Esophagus muscularis mucosa (tissue), 4 donors: ENCODE measurements around the gene STPG2. TPM values are rescaled to one million over a fixed set of nuclear protein-coding genes. Genes with fewer than 3 reads are reported as not detected.

ENCODE experiments used
- DNase-seq: peaks from one replicate; pipeline ENCODE4 v3.0.0-alpha.2; 2017; ENCODE audit errors: extremely low spot score
- H3K27ac ChIP-seq, 4 donors: fragments of 200-600 bp; sonication (generic); replicated peaks in 1 of 4; 1 replicate in 3 of 4; 2 replicates in 1 of 4; pipeline ENCODE4 v1.5.1; 2016 to 2019; ENCODE audit warnings: mild to moderate bottlenecking in 1 of 4
- H3K27me3 ChIP-seq, 4 donors: fragments of 200-600 bp; sonication (generic); one replicate each; pipeline versions ENCODE4 v1.5.1 to v1.6.0; 2016 to 2019
- H3K36me3 ChIP-seq, 4 donors: fragments of 200-600 bp; sonication (generic); one replicate each; pipeline ENCODE4 v1.5.1; 2016 to 2019
- H3K4me1 ChIP-seq, 4 donors: fragments of 200-600 bp; sonication (generic); one replicate each; pipeline ENCODE4 v1.5.1; 2016 to 2019
- H3K4me3 ChIP-seq, 4 donors: fragments of 200-600 bp; sonication (generic); 1 replicate in 2 of 4; 2 replicates in 2 of 4; pipeline ENCODE4 v1.5.1; 2016 to 2019; ENCODE audit warnings: mild to moderate bottlenecking in 4 of 4, moderate library complexity in 1 of 4
- H3K9me3 ChIP-seq, 4 donors: fragments of 200-600 bp; sonication (generic); 1 replicate in 3 of 4; 2 replicates in 1 of 4; pipeline ENCODE4 v1.5.1; 2016 to 2019
- CTCF ChIP-seq, 3 experiments: fragments of 200-600 bp in 2 of 3; fragments of 450-650 bp in 1 of 3; sonication (generic) in 2 of 3; IDR thresholded peaks; one replicate each; pipeline ENCODE4 v1.5.1; 2017 to 2019; ENCODE audit warnings: antibody characterized with exemption in 3 of 3, mild to moderate bottlenecking in 2 of 3, moderate library complexity in 1 of 3
- EP300 ChIP-seq: sonication (generic); formaldehyde crosslinking; IDR thresholded peaks from one replicate; pipeline ENCODE4 v1.6.1; 2017; ENCODE audit warnings: antibody characterized with exemption
- POLR2A ChIP-seq: fragments of 450-650 bp; IDR thresholded peaks from one replicate; pipeline ENCODE4 v1.6.1; 2017; ENCODE audit warnings: antibody characterized with exemption, moderate library complexity, mild to moderate bottlenecking, low read depth
- POLR2AphosphoS5 ChIP-seq, 2 donors: sonication (generic); formaldehyde crosslinking; IDR thresholded peaks; one replicate each; pipeline ENCODE4 v1.6.1; 2017; ENCODE audit warnings: antibody characterized with exemption in 2 of 2
- WGBS: methylation state at CpG from one replicate; pipeline ENCODE4 v1.1.5; 2018; 5-methylcytosine and 5-hydroxymethylcytosine counted together
- intact Hi-C: fragments of 100-400 bp; cut with DNase I; formaldehyde crosslinking; loops from one replicate; pipeline ENCODE4 v1.15.1; 2023
- total RNA-seq, 4 donors: library from RNA; depleted of rRNA; stranded (reverse); fragments of >200 nt; gene quantifications; one replicate each; pipeline versions ENCODE4 v1.1.0 to v1.2.1, GENCODE V29; 2016

Gene STPG2
- total RNA-seq, 4 donors from 2014 or later: 0.17 to 0.26 TPM; not detected in 2

- TF ChIP-seq POLR2A (no peak), EP300 (no peak), CTCF (IDR thresholded peaks at IDR 0.05) (no peak), POLR2AphosphoS5 (IDR thresholded peaks at IDR 0.05) (no peak)
- Histone ChIP-seq H3K4me1 (no peaks in the 10 kb centered on the region), H3K27ac (no peak overlapping the region), H3K27me3 (no peaks in the 10 kb centered on the region), H3K4me3 (no peak overlapping the region), H3K36me3 (no peaks in the 10 kb centered on the region), H3K9me3 (peaks cover 0 to 5% (median 0%) of the 10 kb centered on the region in 4 donors)
- DNase-seq: no peak
- 86% methylated on average over 3 of the region's 3 CpGs for WGBS
- intact Hi-C loops: no loop called here
Observed at GRCh38 chr4:97786306-97786920, 356.9 kb downstream of the STPG2 start.

GRCh38 chr4:97778174-97778573, 365.1 kb downstream of the STPG2 start:
- TF ChIP-seq POLR2A (no peak), CTCF (IDR thresholded peaks at IDR 0.05) (no peak), POLR2AphosphoS5 (IDR thresholded peaks at IDR 0.05) (no peak), EP300 (no peak)
- 94% methylated on average over 9 of the region's 10 CpGs for WGBS
- Histone ChIP-seq H3K4me1 (no peaks in the 10 kb centered on the region), H3K27ac (no peak overlapping the region), H3K9me3 (no peaks in the 10 kb centered on the region), H3K36me3 (no peaks in the 10 kb centered on the region), H3K4me3 (no peak overlapping the region), H3K27me3 (no peaks in the 10 kb centered on the region)
- intact Hi-C loops: no loop called here
- no peak for DNase-seq

GRCh38 chr4:97774347-97774989, 368.8 kb downstream of the STPG2 start:
- no peak for DNase-seq
- no peak overlapping the region for H3K27ac ChIP-seq
- TF ChIP-seq POLR2A (no peak), EP300 (no peak)
- H3K4me3 ChIP-seq: no peak overlapping the region
- intact Hi-C loops: no loop called here
- H3K27me3 ChIP-seq: no peaks in the 10 kb centered on the region
- WGBS: 87% methylated on average over 2 of the region's 2 CpGs
- H3K4me1 ChIP-seq: no peaks in the 10 kb centered on the region
- H3K9me3 ChIP-seq: no peaks in the 10 kb centered on the region
- H3K36me3 ChIP-seq: no peaks in the 10 kb centered on the region

- TF ChIP-seq POLR2A (no peak), EP300 (no peak), POLR2AphosphoS5 (IDR thresholded peaks at IDR 0.05) (no peak), CTCF (IDR thresholded peaks at IDR 0.05) (no peak)
- 67% methylated on average over 1 of the region's 1 CpG for WGBS
- Histone ChIP-seq H3K4me3 (no peak overlapping the region), H3K27me3 (no peaks in the 10 kb centered on the region), H3K4me1 (no peaks in the 10 kb centered on the region), H3K27ac (no peak overlapping the region), H3K36me3 (no peaks in the 10 kb centered on the region), H3K9me3 (no peaks in the 10 kb centered on the region)
- DNase-seq: no peak
- intact Hi-C loops: no loop called here
Observed at GRCh38 chr4:97770222-97770621, 373.1 kb downstream of the STPG2 start.

GRCh38 chr4:97762115-97762512, 381.2 kb downstream of the STPG2 start:
- Histone ChIP-seq H3K4me3 (no peak overlapping the region), H3K4me1 (no peaks in the 10 kb centered on the region), H3K9me3 (no peaks in the 10 kb centered on the region), H3K36me3 (no peaks in the 10 kb centered on the region), H3K27ac (no peak overlapping the region), H3K27me3 (no peaks in the 10 kb centered on the region)
- intact Hi-C loops: no loop called here
- WGBS: 41% methylated on average over 1 of the region's 1 CpG
- TF ChIP-seq CTCF (IDR thresholded peaks at IDR 0.05): no peak
- TF ChIP-seq POLR2AphosphoS5 (IDR thresholded peaks at IDR 0.05): no peak
- no peak for TF ChIP-seq EP300
- no peak for TF ChIP-seq POLR2A
- DNase-seq: no peak
